ENCODE results near the gene EMILIN1. TPM values are rescaled to one million over a fixed set of nuclear protein-coding genes. Genes with fewer than 3 reads are reported as not detected.

The EMILIN1 gene
- 18.4 TPM for total RNA-seq
- long read RNA-seq, partial matches to known transcripts = 5 of 6 reads
- long read RNA-seq, other reads (novel, unspliced or antisense) = 1 of 6 reads

- peaks cover 64% of the 10 kb centered on the region for H3K4me1 ChIP-seq
- intact Hi-C loops (cut with micrococcal nuclease) = no loop called here
These were observed at the start of gene EMILIN1 for GRCh38 chr2:27078267-27079194. TSS of gene EMILIN1 (plus strand) at chr2:27078615. CDS start at chr2:27079066, 451 bp downstream.

GRCh38 chr2:27029051-27029450 lies 49.4 kb upstream of the EMILIN1 start:
- intact Hi-C loops (cut with micrococcal nuclease) = no loop called here
- Histone ChIP-seq H3K36me3 (peaks cover 48% of the 10 kb centered on the region), H3K4me3 (no peak overlapping the region), H3K27me3 (ENCODE audit: low read depth) (no peaks in the 10 kb centered on the region), H3K27ac (replicated peaks) (no peak overlapping the region), H3K9me3 (replicated peaks) (no peaks in the 10 kb centered on the region), H3K4me1 (peaks cover 22% of the 10 kb centered on the region)
- DNase-seq = no peak
- TF ChIP-seq CTCF (IDR thresholded peaks at IDR 0.05; ENCODE audit: borderline replicate concordance) = no peak

More at GRCh38 chr2:27078267-27079194, at the start of gene EMILIN1:
- H3K27me3 ChIP-seq (ENCODE audit: low read depth) = no peaks in the 10 kb centered on the region
- DNase-seq = peak; percentile 88
- H3K36me3 ChIP-seq = no peaks in the 10 kb centered on the region
- no peaks in the 10 kb centered on the region for H3K9me3 ChIP-seq (replicated peaks)
- no peak for TF ChIP-seq CTCF (IDR thresholded peaks at IDR 0.05; ENCODE audit: borderline replicate concordance)
- peak within 1 kb of the TSS; percentile 68 for H3K4me3 ChIP-seq
- peak within 1 kb of the TSS; percentile 93 for H3K27ac ChIP-seq (replicated peaks)

- Histone ChIP-seq H3K4me1 (peaks cover 38% of the 10 kb centered on the region), H3K27me3 (ENCODE audit: low read depth) (no peaks in the 10 kb centered on the region), H3K27ac (replicated peaks) (peak within 1 kb of the TSS; percentile 92), H3K36me3 (peaks cover 42% of the 10 kb centered on the region), H3K4me3 (peak within 1 kb of the TSS; percentile 79), H3K9me3 (replicated peaks) (no peaks in the 10 kb centered on the region)
- peak; percentile 92 for DNase-seq
- TF ChIP-seq CTCF (IDR thresholded peaks at IDR 0.05; ENCODE audit: borderline replicate concordance) = peak; percentile 30
- intact Hi-C loops (cut with micrococcal nuclease) = no loop called here
These were observed 45.7 kb upstream of the EMILIN1 start, which contains the start of gene TMEM214 for GRCh38 chr2:27032495-27033252. TSS of gene TMEM214 (plus strand) at chr2:27032965. CDS start at chr2:27033016, 51 bp downstream.

- H3K4me3 ChIP-seq = peak overlapping the region; percentile 79
- DNase-seq = no peak
- no peaks in the 10 kb centered on the region for H3K27me3 ChIP-seq (ENCODE audit: low read depth)
- H3K27ac ChIP-seq (replicated peaks) = peak overlapping the region; percentile 92
- intact Hi-C loops (cut with micrococcal nuclease) = no loop called here
- H3K9me3 ChIP-seq (replicated peaks) = no peaks in the 10 kb centered on the region
- peaks cover 38% of the 10 kb centered on the region for H3K4me1 ChIP-seq
- H3K36me3 ChIP-seq = peaks cover 46% of the 10 kb centered on the region
- no peak for TF ChIP-seq CTCF (IDR thresholded peaks at IDR 0.05; ENCODE audit: borderline replicate concordance)
These were observed 45.1 kb upstream of the EMILIN1 start for GRCh38 chr2:27033253-27033852.

- no peak overlapping the region for H3K27ac ChIP-seq (replicated peaks)
- intact Hi-C loops (cut with micrococcal nuclease) = no loop called here
- H3K4me3 ChIP-seq = no peak overlapping the region
- no peaks in the 10 kb centered on the region for H3K27me3 ChIP-seq (ENCODE audit: low read depth)
- no peaks in the 10 kb centered on the region for H3K9me3 ChIP-seq (replicated peaks)
- H3K36me3 ChIP-seq = peaks cover 70% of the 10 kb centered on the region
- no peak for DNase-seq
- TF ChIP-seq CTCF (IDR thresholded peaks at IDR 0.05; ENCODE audit: borderline replicate concordance) = no peak
- H3K4me1 ChIP-seq = peaks cover 34% of the 10 kb centered on the region
These were observed 40.4 kb upstream of the EMILIN1 start for GRCh38 chr2:27038012-27038411.
